ENCODE data around the gene OSBPL10.

The OSBPL10 gene

DNA sequence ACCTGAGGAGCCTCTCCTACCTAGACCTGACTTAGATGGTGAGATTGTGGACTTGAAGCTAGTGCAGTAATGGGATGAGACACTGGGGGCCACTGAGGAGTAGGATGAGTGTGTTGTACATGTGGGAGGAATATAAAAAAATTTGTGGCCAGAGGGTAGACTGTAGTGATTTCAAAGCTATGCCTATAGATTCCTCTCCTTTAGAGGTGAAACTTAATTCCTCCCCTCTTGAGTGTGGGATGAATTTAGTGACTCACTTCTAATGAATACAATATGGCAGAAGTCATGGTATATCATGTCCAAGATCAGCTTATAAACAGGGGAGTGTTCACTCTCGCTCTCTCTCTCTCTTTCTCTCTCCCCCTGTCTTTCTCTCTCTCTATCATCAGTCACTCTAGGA, 7.2 kb upstream of the OSBPL10 start:
- no peak for DNase-seq (ENCODE audit: low spot score)

DNA sequence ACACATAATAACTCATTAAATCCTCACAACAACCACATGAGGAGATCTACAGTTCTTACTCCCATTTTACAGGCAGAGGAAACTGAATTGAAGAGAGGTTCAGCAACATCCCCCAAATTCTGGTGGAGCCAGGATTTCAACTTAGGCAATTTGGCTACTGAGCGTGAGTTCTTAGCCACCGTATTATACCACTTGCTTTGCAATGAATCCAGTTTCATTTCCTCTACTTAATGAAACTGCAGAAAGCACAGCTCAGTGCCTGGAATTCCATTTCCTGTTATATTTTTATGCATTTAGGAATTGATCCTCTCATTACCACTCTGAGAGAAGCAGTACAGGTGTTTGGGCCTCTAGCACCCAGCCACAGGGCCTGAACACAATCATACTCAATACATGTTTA, 4.8 kb upstream of the OSBPL10 start:
- peak; percentile 23 for DNase-seq (ENCODE audit: low spot score)

DNA sequence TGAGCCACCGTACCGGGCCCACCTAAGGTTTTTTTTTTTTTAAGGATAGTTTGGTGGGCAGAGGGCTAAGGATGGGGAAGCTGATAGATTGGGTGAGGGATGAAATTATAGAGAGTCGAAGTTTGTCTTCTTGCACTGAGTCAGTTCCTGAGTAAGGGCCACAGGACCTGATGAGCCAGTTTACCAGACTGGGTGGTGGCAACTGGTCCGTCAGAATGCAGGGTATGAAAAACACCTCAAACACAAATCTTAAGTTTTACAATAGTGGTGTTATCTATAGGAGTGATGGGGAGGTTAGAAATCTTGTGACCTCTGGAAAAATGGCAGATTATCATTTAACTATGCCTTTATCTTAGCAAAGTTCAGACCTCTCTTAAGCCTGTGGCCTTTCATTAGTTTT, 3.3 kb upstream of the OSBPL10 start:
- no peak for DNase-seq (ENCODE audit: low spot score)

DNA sequence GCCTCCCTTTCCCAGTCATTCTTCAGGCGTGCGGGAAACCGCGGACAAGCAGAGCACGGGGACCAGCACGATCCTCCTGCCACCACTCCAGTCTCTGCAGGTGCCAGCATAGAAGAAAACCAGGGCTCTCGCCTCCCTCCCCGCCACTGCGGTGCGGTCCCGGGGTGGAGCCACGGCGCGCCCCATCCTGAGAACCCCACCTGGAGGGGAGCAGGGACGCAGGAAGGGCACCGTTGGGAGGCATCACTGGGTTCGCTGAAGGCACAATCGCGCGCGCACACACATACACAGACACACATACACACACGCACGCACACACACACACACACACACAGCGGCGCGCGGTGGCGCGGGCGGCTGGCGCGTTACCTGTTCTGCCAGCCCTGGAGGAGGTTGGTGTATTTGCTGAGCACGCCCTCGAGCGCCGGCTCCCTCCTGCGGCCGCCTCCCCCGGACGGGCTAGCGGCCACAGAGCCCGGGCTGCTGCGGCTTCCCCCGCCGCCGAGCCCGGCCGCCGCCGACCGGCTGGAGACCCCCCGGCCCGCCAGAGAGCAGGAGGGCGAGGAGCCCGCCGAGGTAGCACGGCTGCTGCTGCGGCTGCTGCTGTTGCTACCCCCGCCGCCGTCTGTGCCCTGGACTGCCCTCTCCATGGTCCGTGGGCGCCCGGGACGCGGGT, 394 bp downstream of the OSBPL10 start:
- DNase-seq (ENCODE audit: low spot score): peak; percentile 74

DNA sequence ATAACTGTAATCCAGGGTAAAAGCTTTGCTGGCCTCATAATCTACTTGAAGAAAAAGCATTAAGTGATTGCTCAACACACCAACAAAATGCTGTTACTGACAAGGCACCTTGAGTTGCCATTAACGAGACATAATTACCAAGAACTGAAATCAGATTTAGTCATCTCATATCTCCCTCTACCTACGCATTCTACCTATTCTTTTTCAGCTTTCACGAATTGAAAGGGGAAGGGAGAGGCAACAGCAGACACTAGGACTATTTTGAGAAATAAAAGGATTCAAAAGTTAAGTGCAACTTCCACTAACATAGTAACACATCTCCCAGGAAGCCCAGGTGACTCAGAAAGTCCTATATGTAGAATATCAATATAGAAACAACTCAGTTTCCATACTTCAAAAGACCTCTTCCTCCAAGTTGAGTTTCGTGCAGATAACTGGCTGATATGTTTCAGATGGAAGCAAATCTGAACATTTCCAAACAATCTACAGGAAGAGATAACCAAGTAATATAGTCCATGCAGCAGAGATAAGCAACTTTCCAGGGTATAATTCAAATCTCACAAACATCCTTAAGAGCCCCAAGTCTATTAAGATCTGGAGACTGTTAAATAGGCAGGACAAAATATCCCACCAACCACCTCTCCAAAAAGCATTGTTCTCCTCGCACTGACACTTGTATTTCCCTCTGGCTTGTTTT, 1.9 kb downstream of the OSBPL10 start:
- no peak for DNase-seq (ENCODE audit: low spot score)

DNA sequence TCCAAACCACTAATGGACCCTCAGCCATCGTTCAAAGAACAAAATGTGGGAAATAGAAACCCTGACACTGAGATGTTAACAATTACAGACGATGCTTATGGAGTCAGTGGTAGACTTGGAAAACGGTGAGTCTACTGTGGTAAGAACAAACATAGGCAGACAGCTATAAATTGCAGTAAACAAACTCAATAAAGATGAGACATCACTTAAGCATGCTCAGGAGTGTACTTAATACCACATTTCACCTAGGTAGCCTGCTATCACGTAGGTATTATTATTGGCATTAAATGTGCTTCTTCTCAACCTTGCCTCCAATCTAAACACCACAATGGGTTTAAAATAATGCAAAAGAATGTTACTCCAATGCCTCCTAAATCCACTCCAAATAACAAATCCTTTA, 2.5 kb downstream of the OSBPL10 start:
- DNase-seq (ENCODE audit: low spot score): no peak

DNA sequence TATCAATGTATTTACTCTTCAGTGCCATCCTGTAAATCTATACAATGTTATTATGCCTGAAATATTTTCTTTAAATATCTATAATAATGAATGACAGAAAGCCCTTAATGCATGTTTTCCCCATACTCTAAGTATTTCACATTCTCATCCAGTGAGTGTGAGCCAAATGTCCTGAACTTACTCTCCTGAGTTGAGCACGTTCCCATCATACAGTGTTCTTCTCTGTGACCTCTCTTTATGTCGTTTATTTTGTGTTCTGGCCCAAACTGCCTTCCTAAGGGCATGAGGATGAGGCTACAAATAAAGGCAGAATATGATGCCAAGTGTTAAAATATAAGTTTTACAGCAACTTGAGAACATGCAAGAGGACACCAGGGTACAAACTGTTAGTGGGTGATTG, 3.3 kb downstream of the OSBPL10 start:
- no peak for DNase-seq (ENCODE audit: low spot score)

DNA sequence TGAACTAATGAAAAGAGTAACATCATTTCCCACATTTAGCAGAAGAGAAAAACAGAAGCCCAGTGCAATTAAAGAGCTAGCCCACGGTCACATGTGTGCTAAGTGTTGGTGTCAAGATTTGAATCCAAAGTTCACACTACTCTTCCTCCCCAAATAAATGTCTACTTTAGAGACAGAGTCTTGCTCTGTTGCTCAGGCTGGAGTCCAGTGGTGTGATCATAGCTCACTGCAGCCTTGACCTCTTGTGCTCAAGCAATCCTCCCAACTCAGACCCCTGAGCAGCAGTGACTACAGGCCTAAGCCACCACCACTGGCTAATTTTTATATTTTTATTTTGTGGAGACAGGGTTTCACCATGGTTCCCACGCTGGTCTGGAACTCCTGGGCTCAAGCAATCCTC, 4.8 kb downstream of the OSBPL10 start:
- DNase-seq (ENCODE audit: low spot score): no peak

DNA sequence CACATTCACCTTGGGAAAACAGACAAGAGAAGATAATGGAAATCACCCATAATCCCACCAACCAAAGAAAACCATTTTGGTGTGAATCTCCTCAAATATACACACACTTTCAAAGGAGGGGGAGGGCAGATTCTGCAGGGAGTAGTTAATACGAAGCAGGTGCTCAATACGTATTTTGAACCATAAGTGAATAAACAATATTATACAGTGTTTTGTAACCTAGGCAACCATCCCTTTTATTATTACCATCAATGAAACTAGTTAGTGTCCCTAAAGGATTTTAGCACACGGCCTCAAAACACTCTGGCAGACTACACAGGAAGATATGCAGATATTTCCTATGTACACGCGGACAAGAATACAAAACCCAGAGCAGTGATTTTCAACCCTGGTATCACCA, 6.1 kb downstream of the OSBPL10 start:
- no peak for DNase-seq (ENCODE audit: low spot score)

DNA sequence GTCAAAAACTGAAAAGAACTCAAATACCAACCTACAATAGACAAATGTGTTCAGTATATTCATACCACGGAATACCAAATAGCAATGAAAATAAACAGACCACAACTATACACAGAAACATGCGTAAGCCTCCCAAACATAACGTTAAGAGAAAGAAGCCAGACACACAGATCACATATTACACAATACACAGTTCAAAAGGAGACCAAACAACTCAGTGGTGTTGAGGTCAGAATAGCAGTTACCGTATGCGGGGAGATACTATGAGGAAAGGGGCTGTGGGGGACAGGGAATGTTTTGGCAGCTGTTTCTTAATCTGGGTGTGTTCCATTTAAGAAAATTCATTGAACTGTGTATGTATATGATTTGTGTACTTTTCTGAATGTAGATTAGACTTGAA, 6.6 kb downstream of the OSBPL10 start:
- no peak for DNase-seq (ENCODE audit: low spot score)

DNA sequence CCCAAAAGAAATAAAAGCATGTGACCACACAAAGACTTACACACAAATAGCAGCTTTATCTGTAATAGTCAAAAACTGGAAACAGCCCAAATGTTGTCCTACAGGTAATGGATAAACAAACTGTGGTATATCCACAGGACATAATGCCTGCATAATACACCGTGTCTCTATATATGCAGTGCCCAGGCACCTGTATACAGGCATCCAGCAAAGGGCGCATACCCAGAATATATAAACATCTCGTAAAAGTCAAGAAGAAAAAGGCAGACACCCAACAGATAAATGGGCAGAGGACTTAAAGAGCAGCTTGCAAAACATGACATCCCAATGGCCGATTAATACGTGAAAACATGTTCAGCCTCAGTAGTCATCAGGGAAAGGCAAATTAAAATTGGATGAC, 7.2 kb downstream of the OSBPL10 start:
- DNase-seq (ENCODE audit: low spot score): no peak

DNA sequence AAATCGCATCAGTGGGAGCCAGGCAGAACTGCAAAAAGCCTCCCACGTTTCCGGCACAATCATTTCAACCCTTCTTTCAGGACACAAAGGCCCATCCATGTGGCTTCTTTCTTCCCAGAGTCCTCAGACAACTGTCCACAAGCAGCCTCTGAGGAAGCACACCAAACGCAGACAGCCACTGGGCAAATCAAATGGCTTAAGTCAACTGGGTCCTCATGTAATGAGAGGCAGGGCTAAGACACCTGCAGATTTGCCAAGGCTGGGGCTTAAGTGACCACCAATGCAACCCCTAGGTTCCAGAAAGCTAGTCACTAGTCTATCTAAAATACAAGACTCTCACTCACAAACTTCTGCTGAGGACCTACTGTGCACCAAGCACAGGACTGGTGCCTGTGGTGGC, 8.0 kb downstream of the OSBPL10 start:
- no peak for DNase-seq (ENCODE audit: low spot score)

DNA sequence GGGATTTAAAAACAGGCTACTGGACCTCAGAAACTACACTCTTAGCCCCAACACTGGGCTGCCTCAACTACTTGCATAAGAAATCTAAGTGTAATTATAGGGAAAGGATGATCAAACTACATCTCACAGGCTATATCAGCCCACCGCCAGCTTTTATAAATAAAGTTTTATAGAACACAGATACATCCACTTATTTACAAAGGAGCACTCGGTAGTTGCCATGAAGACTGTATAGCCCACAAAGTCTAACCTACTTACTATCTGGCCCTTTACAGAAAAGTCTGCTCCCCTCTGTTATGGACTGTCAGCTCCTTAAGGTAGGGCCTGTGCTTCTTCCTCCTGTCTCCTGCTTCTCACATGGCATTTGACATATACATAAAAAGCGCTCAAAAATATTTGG, 9.5 kb downstream of the OSBPL10 start:
- no peak for DNase-seq (ENCODE audit: low spot score)

DNA sequence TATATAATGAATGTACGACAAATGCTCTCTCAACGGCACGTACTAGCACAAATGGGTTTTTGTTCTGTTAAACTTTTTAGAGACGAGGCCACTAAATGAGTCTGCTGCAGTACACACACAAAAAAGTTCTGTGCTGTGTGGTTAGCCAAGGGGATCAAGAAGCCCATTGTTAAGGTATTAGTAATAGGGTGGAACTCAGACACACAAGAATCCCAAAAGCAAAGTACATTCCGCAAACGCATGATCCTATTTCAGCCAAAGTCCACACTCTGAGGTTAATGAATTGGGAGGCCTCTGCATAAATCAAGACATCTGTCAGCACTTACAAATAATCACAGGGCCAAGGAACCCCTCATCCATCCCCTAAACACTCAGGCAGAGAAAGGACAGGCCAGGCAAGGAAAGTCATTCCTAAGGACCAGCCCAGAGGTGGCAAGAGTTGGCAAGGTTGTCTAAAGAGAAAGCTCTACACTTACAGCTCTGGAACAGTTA, 12.1 kb downstream of the OSBPL10 start:
- DNase-seq (ENCODE audit: low spot score): no peak

DNA sequence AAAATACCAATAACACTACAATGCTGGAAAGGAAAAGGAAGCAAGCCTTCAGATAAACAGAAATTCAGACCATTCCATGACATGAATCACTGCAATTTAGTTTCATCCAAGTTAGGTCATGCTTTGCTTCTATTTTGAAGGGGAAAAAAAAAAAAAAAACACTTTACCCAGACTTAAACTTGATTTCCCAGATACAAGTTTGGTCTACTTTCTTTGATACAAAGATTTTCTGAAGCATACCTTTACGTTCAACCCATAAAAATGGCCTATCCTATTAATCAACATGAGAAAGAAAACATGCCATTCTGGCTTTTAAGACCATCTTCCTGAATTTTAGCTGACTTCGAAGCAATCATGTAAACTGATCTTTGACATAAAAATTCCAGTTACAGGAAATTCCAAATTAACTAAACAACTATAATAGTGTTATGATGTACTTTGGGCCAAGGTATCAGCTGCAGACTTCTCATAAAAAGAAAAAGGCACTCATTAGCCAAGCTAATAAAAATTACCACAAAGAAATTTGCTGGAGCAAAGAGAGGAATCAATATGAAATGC, 12.6 kb downstream of the OSBPL10 start:
- no peak for DNase-seq (ENCODE audit: low spot score)

DNA sequence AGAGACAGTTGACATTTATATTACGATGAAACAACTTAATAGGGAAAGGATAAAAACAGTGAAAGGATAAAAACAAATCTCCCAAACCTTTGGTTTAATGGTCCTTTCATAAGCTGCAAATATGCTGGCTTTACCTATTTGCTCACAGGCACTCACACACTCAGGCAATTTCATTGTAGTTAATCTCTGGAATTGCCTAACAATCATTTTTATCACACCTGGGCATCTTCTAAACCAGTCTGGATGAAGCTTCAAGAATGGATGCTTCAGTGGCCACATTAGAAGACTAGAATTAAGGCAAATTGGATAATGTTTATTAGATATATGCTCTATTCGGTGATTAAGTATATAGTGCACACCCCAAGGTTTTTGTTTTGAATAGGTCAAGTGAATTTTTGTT, 13.5 kb downstream of the OSBPL10 start:
- DNase-seq (ENCODE audit: low spot score): no peak

DNA sequence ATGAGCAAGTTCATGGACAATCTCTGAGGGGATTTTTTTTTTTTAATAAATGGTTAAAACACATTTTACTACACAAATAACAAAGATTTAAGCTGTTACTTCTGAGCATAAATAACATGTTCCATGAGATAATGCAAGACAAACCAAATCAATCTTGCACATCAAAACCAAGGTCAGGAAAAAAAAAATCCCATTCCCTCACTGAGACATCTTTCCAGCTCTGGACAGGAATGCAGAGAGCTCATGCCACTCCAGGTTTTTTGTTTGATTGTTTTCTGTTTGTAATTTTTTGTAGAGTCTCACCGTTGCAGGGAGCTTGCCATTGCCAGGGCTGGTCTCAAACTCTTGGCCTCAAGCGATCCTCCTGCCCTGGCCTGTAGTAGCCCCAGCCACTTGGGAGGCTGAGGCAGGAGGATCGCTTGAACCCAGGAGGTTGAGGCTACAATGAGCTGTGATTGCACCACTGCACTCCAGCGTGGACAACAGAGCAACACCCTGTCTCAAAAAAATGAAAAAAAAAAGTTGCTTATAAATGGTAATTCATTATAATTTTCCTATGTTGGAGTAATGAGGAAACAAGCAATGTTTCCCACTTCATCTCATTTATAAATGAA, 14.0 kb downstream of the OSBPL10 start:
- DNase-seq (ENCODE audit: low spot score): no peak

DNA sequence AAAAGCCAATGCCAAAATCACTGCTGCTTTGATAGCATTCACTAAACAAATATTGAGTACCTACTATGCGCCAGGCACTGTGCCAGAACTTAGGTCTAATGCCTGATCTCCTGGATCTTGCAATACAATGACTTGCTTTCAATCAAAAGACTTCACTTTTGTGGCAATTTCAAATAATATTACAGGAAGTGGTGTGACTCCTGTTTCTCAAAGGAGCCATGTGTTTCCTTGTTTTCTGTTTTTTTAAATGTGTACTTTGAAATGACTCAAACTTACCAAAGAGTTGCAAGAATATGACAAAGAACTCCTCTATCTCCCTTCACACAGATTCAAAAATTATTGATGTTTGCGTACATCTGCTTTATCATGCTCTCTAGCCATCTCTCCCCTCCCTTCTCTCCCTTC, 18.3 kb downstream of the OSBPL10 start:
- DNase-seq (ENCODE audit: low spot score): no peak

DNA sequence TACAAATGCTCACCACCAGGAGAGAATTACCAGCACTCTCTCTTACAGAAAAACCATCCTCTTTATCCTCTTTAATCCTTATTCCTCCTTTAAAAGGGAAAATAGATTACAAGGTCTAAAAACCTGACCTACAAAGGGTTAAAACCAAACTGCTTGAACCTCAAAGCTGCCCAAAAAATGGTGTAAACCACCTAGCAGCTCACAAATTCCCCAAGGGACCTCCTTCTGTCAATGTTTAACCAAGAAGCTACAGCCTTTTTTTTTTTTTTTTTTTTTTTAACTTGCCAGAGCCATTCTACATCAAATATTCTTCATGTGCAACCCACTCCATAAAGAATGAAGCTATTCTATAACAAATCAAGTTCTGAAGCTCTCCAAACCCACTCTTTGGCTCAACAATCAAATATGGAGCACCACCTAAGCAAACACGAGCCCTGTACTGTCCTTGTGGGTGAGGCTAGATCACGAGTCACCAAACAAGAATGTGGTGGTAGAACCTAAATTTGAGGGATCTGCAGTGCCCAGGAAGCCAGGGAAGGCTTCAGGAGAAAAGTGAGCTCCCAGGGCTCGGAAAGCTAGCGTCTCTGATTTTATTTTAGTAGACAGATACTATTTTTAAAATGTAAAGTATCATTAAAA, 20.1 kb downstream of the OSBPL10 start:
- DNase-seq (ENCODE audit: low spot score): peak; percentile 75

DNA sequence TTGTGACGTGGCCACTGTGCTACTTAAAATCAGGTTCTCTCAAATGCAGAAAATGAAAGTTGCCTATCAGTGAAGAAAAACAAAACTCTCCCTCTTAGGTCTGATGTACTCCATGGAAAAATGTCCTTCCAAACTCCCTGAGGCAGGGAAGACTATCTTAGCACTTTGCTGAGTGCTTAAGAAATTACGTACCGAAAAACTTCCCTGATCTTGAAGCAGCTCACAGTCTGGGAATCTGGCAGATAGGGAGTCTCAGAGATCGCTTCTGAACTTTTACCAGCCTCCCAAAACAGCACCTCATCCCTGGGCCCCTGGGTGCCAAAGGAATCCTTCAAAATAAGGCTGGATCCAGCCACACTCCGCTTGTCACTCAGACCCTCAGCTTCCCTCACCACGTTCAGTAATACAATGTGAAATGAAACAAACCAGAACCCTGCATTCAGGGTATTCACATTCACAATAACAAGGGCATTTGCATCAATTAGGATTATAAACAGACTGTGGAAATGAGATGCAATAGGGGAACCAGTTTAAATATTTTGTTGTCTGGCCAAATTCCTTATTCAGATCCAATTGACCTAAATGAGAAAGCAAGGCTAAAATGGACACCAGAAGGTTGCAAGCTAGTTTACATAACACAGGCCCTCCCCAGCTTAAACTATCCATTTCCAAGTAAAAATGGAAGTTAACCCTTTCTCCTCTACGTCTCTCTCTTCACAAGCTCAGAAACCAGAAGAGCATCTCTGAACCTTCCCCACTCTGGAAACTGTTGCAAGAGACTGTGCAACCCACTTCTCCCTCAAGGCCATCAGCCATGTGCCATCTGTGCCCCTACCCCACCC, 20.9 kb downstream of the OSBPL10 start:
- DNase-seq (ENCODE audit: low spot score): no peak

DNA sequence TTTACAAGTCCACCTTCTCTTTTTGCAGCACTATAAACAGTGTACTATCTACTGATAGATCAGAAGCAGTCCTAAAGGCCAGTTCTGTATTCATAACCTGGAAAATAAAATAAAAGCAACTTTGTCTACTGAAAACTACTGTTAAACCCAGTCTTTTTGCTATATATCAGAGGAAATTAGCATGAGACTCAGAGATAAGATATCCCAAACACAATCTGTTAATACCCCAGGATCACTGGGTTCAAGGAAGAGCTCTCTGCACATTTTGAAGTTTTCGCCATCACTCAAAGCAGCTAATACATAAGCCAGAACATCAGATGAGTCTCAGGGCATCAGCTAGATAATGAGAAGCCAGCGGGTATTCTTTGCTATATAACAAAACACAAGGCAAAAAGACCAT, 21.8 kb downstream of the OSBPL10 start:
- DNase-seq (ENCODE audit: low spot score): no peak

DNA sequence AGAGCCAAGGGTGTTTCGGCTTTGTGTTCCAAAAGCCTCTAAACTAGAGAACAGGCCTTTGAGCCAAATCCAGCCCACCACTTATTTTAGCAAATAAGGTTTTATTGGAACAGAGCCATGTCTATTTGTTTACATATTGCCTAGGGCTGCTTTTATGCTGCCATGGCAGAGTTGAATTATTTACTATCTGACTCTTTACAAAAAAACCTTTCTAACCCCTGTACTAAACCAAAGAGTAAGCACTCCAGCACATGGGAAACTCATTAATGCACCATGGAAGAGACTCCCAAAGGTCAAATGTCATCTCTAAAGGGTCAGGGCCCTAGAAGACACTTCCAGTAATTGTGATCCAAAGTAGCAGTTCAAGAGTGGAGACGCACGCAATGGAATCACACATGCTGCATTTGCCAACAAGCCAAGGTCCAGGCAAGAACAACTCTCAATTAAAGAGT, 22.3 kb downstream of the OSBPL10 start:
- no peak for DNase-seq (ENCODE audit: low spot score)
